ENCODE data around the gene FSTL5.

Gene FSTL5

DNA sequence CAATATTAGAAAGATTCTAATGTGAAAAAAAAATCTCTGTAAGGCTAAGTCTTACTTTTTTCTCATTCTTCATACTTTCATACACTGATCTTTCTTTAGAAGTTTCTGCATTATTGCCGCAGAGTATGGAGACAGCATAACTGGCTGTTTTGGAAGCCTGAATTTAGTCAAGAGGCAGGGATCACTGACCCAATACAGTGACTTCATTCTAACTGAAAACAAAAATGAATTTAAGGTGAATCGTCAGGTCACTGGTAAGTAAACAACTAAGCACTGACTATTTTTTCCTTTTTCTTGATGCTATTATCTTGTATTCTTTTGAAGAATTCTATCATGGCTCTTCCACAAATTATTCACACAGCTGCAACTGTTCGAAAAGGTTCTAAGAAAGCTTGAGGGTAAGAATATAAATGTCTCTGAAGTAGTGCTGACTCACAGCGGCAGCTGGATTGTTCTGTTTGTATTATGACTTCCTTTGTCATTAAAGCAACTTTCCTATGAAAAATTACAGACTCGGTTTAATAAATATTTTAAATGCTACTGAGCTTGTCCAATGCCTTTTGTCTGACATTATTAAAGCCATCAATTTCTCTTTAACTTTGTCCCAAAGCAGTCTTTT, 609.3 kb downstream of the FSTL5 start:
- Histone ChIP-seq H3K9me3 (ENCODE audit: control insufficient read depth, insufficient read depth, low read length) (no peaks in the 10 kb centered on the region), H3K4me2 (ENCODE audit: low read length) (no peak overlapping the region), H3K36me3 (ENCODE audit: control insufficient read depth, low read length) (no peaks in the 10 kb centered on the region), H3K79me2 (ENCODE audit: control insufficient read depth, low read length) (no peaks in the 10 kb centered on the region), H3F3A (ENCODE audit: control insufficient read depth, insufficient read depth) (no peaks in the 10 kb centered on the region), H3K4me3 (ENCODE audit: low read length) (no peak overlapping the region), H3K27ac (ENCODE audit: low read depth, low read length) (no peak overlapping the region), H3K9me2 (replicated peaks; ENCODE audit: control insufficient read depth, low read length) (no peaks in the 10 kb centered on the region), H3K4me1 (ENCODE audit: control insufficient read depth, low read length) (no peaks in the 10 kb centered on the region), H4K20me1 (ENCODE audit: control insufficient read depth, insufficient read depth, low read depth, low read length) (no peaks in the 10 kb centered on the region), H3K27me3 (ENCODE audit: control insufficient read depth, low read length) (no peaks in the 10 kb centered on the region)
- TF ChIP-seq CTCF (IDR thresholded peaks at IDR 0.05; ENCODE audit: low read depth, low read length, poor library complexity, severe bottlenecking): no peak
- TF ChIP-seq EZH2phosphoT487 (IDR thresholded peaks at IDR 0.05; ENCODE audit: borderline replicate concordance, low read length): no peak

- Histone ChIP-seq H3K9me3 (ENCODE audit: control insufficient read depth, insufficient read depth, low read length) (no peaks in the 10 kb centered on the region), H3K36me3 (ENCODE audit: control insufficient read depth, low read length) (no peaks in the 10 kb centered on the region), H3F3A (ENCODE audit: control insufficient read depth, insufficient read depth) (no peaks in the 10 kb centered on the region), H3K27me3 (ENCODE audit: control insufficient read depth, low read length) (no peaks in the 10 kb centered on the region), H3K4me1 (ENCODE audit: control insufficient read depth, low read length) (no peaks in the 10 kb centered on the region), H3K4me2 (ENCODE audit: low read length) (no peak overlapping the region), H3K27ac (ENCODE audit: low read depth, low read length) (no peak overlapping the region), H4K20me1 (ENCODE audit: control insufficient read depth, insufficient read depth, low read depth, low read length) (no peaks in the 10 kb centered on the region), H3K4me3 (ENCODE audit: low read length) (no peak overlapping the region), H3K9me2 (replicated peaks; ENCODE audit: control insufficient read depth, low read length) (no peaks in the 10 kb centered on the region), H3K79me2 (ENCODE audit: control insufficient read depth, low read length) (no peaks in the 10 kb centered on the region)
- TF ChIP-seq EZH2phosphoT487 (IDR thresholded peaks at IDR 0.05; ENCODE audit: borderline replicate concordance, low read length) (no peak), CTCF (IDR thresholded peaks at IDR 0.05; ENCODE audit: low read depth, low read length, poor library complexity, severe bottlenecking) (no peak)
Measured at GRCh38 chr4:161546902-161547301, 616.9 kb downstream of the FSTL5 start.

GRCh38 chr4:161540265-161540664, 623.5 kb downstream of the FSTL5 start:
- TF ChIP-seq EZH2phosphoT487 (IDR thresholded peaks at IDR 0.05; ENCODE audit: borderline replicate concordance, low read length) (no peak), CTCF (IDR thresholded peaks at IDR 0.05; ENCODE audit: low read depth, low read length, poor library complexity, severe bottlenecking) (no peak)
- H3K4me3 ChIP-seq (ENCODE audit: low read length): no peak overlapping the region
- H3K27ac ChIP-seq (ENCODE audit: low read depth, low read length): no peak overlapping the region
- no peak overlapping the region for H3K4me2 ChIP-seq (ENCODE audit: low read length)
- no peaks in the 10 kb centered on the region for H3K36me3 ChIP-seq (ENCODE audit: control insufficient read depth, low read length)
- no peaks in the 10 kb centered on the region for H3K4me1 ChIP-seq (ENCODE audit: control insufficient read depth, low read length)
- no peaks in the 10 kb centered on the region for H4K20me1 ChIP-seq (ENCODE audit: control insufficient read depth, insufficient read depth, low read depth, low read length)
- H3K27me3 ChIP-seq (ENCODE audit: control insufficient read depth, low read length): no peaks in the 10 kb centered on the region
- H3K9me2 ChIP-seq (replicated peaks; ENCODE audit: control insufficient read depth, low read length): no peaks in the 10 kb centered on the region
- H3K9me3 ChIP-seq (ENCODE audit: control insufficient read depth, insufficient read depth, low read length): no peaks in the 10 kb centered on the region
- no peaks in the 10 kb centered on the region for H3K79me2 ChIP-seq (ENCODE audit: control insufficient read depth, low read length)
- H3F3A ChIP-seq (ENCODE audit: control insufficient read depth, insufficient read depth): no peaks in the 10 kb centered on the region

Measured in DOHH2 (cell line).